H9 (cell line): Measurements from ENCODE around the gene MRM2. TPM values are rescaled to one million over a fixed set of nuclear protein-coding genes. Genes with fewer than 3 reads are reported as not detected.

Experiments
- DNase-seq: peaks from one replicate; pipeline ENCODE4 v3.0.0-alpha.2; 2017
- H2AFZ ChIP-seq: one replicate; pipeline ENCODE4 v1.6.1; 2013; ENCODE audit warnings: mild to moderate bottlenecking, low read length, control low read depth, moderate library complexity
- H2AK5ac ChIP-seq: 2 replicates; pipeline ENCODE4 v1.6.1; 2013; ENCODE audit warnings: low read length, control low read depth, mixed read lengths; ENCODE audit not compliant: insufficient read length
- H2BK120ac ChIP-seq: one replicate; pipeline ENCODE4 v1.6.1; 2013; ENCODE audit warnings: low read depth, mild to moderate bottlenecking, low read length, control low read depth, inconsistent platforms; ENCODE audit not compliant: poor library complexity, severe bottlenecking
- H2BK12ac ChIP-seq: 2 replicates; pipeline ENCODE4 v1.6.1; 2013; ENCODE audit warnings: low read length, control low read depth, mixed read lengths, low read depth; ENCODE audit not compliant: insufficient read length
- H2BK15ac ChIP-seq: 2 replicates; pipeline ENCODE4 v1.6.1; 2013; ENCODE audit warnings: low read depth, low read length, control low read depth
- H2BK20ac ChIP-seq: one replicate; pipeline ENCODE4 v1.6.1; 2013; ENCODE audit warnings: low read depth, mild to moderate bottlenecking, low read length, control low read depth, inconsistent platforms; ENCODE audit not compliant: poor library complexity, severe bottlenecking
- H2BK5ac ChIP-seq: 2 replicates; pipeline ENCODE4 v1.6.1; 2013; ENCODE audit warnings: low read length, control low read depth, mixed read lengths; ENCODE audit not compliant: insufficient read length
- H3K14ac ChIP-seq: 2 replicates; pipeline ENCODE4 v1.6.1; 2013; ENCODE audit warnings: low read length, control low read depth; ENCODE audit not compliant: insufficient read depth
- H3K18ac ChIP-seq: 2 replicates; pipeline ENCODE4 v1.6.1; 2013; ENCODE audit warnings: low read depth, mild to moderate bottlenecking, mixed read lengths, low read length, control low read depth; ENCODE audit not compliant: insufficient read length
- H3K23ac ChIP-seq: 2 replicates; pipeline ENCODE4 v1.6.1; 2013; ENCODE audit warnings: low read length, control low read depth, mixed read lengths, low read depth; ENCODE audit not compliant: insufficient read length
- H3K23me2 ChIP-seq: 2 replicates; pipeline ENCODE4 v1.6.1; 2013; ENCODE audit warnings: low read depth, mild to moderate bottlenecking, mixed read lengths, low read length, control low read depth; ENCODE audit not compliant: insufficient read length, poor library complexity, severe bottlenecking
- H3K27ac ChIP-seq: 2 replicates; pipeline ENCODE4 v1.5.1; 2013; ENCODE audit warnings: low read length, control low read depth, mixed read lengths, low read depth; ENCODE audit not compliant: insufficient read length
- H3K27me3 ChIP-seq: 2 replicates; pipeline ENCODE4 v1.6.1; 2013; ENCODE audit warnings: low read length, control low read depth, inconsistent platforms; ENCODE audit not compliant: insufficient read depth
- H3K4ac ChIP-seq: 2 replicates; pipeline ENCODE4 v1.6.1; 2013; ENCODE audit warnings: low read depth, mild to moderate bottlenecking, control low read depth, inconsistent platforms, low read length, moderate library complexity
- H3K4me1 ChIP-seq: 2 replicates; pipeline ENCODE4 v1.6.1; 2013; ENCODE audit warnings: low read length, control low read depth, inconsistent platforms; ENCODE audit not compliant: insufficient read depth
- H3K4me2 ChIP-seq: 2 replicates; pipeline ENCODE4 v1.6.1; 2013; ENCODE audit warnings: low read length, control low read depth, mixed read lengths; ENCODE audit not compliant: insufficient read length, insufficient read depth
- H3K56ac ChIP-seq: 2 replicates; pipeline ENCODE4 v1.6.1; 2013; ENCODE audit warnings: low read depth, mild to moderate bottlenecking, mixed read lengths, low read length, control low read depth; ENCODE audit not compliant: insufficient read length
- H3K79me1 ChIP-seq: 2 replicates; pipeline ENCODE4 v1.6.1; 2013; ENCODE audit warnings: low read depth, mild to moderate bottlenecking, moderate library complexity, low read length, control low read depth, inconsistent platforms; ENCODE audit not compliant: insufficient read depth, poor library complexity, severe bottlenecking
- H3K79me2 ChIP-seq: 2 replicates; pipeline ENCODE4 v1.6.1; 2013; ENCODE audit warnings: low read length, control low read depth, inconsistent platforms; ENCODE audit not compliant: insufficient read depth
- H3K9ac ChIP-seq: 2 replicates; pipeline ENCODE4 v1.6.1; 2013; ENCODE audit warnings: low read length, control low read depth, mixed read lengths; ENCODE audit not compliant: insufficient read length; ENCODE audit errors: extremely low read depth
- H3K9me3 ChIP-seq: one replicate; pipeline ENCODE4 v1.6.1; 2013; ENCODE audit warnings: low read depth, low read length, inconsistent platforms; ENCODE audit not compliant: control insufficient read depth
- H3T11ph ChIP-seq: one replicate; pipeline ENCODE4 v1.6.1; 2013; ENCODE audit warnings: mild to moderate bottlenecking, low read length, control low read depth, inconsistent platforms
- H4K20me1 ChIP-seq: one replicate; pipeline ENCODE4 v1.6.1; 2013; ENCODE audit not compliant: control insufficient read depth, insufficient read length, insufficient read depth
- H4K5ac ChIP-seq: 2 replicates; pipeline ENCODE4 v1.6.1; 2013; ENCODE audit warnings: low read depth, mild to moderate bottlenecking, mixed read lengths, low read length, control low read depth; ENCODE audit not compliant: insufficient read length
- H4K8ac ChIP-seq: replicated peaks from 2 replicates; pipeline ENCODE4 v1.6.1; 2013; ENCODE audit warnings: low read length, control low read depth, mixed read lengths, low read depth; ENCODE audit not compliant: insufficient read length
- H4K91ac ChIP-seq: 2 replicates; pipeline ENCODE4 v1.6.1; 2013; ENCODE audit warnings: low read depth, mild to moderate bottlenecking, moderate library complexity, mixed read lengths, low read length, control low read depth; ENCODE audit not compliant: insufficient read length
- H3K27ac Mint-ChIP-seq, 3 experiments: 2 replicates in 2 of 3; 3 replicates in 1 of 3; pipeline ENCODE4 v1.8.0; 2020 to 2021; ENCODE audit warnings: mixed read lengths in 3 of 3, mild to moderate bottlenecking in 1 of 3, moderate library complexity in 1 of 3
- H3K27me3 Mint-ChIP-seq: 2 replicates; pipeline ENCODE4 v1.8.0; 2021; ENCODE audit warnings: low read depth, mild to moderate bottlenecking, moderate library complexity, mixed read lengths
- H3K36me3 Mint-ChIP-seq, 3 experiments: 2 replicates in 2 of 3; 3 replicates in 1 of 3; pipeline ENCODE4 v1.8.0; 2020 to 2021; ENCODE audit warnings: low read depth in 3 of 3, mixed read lengths in 3 of 3; ENCODE audit not compliant: insufficient read depth in 1 of 3
- H3K4me1 Mint-ChIP-seq, 2 experiments: 2 replicates each; pipeline ENCODE4 v1.8.0; 2020; ENCODE audit warnings: mixed read lengths in 2 of 2
- H3K4me3 Mint-ChIP-seq, 2 experiments: 2 replicates in 1 of 2; 3 replicates in 1 of 2; pipeline ENCODE4 v1.8.0; 2020 to 2021; ENCODE audit warnings: mild to moderate bottlenecking in 2 of 2, mixed read lengths in 2 of 2, moderate library complexity in 1 of 2
- H3K9me3 Mint-ChIP-seq, 2 experiments: 2 replicates in 1 of 2; 3 replicates in 1 of 2; pipeline ENCODE4 v1.8.0; 2020; ENCODE audit warnings: mild to moderate bottlenecking in 2 of 2, mixed read lengths in 2 of 2, moderate library complexity in 1 of 2
- CTCF ChIP-seq: fragments of 200-600 bp; sonication (generic); conservative IDR thresholded peaks from 3 replicates; pipeline ENCODE4 v1.8.0; 2021; ENCODE audit warnings: antibody characterized with exemption, mild to moderate bottlenecking
- WGBS: extraction: QIAGEN DNeasy Blood & Tissue Kit; methylation state at CpG from one replicate; pipeline ENCODE4 v1.1.7; 2013; ENCODE audit warnings: missing lambda C conversion rate, low lambda C conversion rate, mixed read lengths; ENCODE audit not compliant: insufficient read length; ENCODE audit errors: extremely low coverage; 5-methylcytosine and 5-hydroxymethylcytosine counted together
- total RNA-seq: library from RNA; stranded (reverse); gene quantifications from 2 replicates; pipeline ENCODE4 v1.2.1, GENCODE V29; 2021

Gene MRM2
- total RNA-seq, 1 experiment from 2014 or later = 59.0 TPM

GRCh38 chr7:2232766-2233520 is 9.1 kb downstream of the MRM2 start, which contains the start of gene MAD1L1:
Gene MAD1L1 (minus strand): TSS chr7:2232945. CDS start chr7:2230133, 2,812 bp downstream.
- no peak within 1 kb of the TSS for H3K23ac ChIP-seq
- Mint-ChIP-seq H3K36me3 (peaks cover 25 to 60% (median 50%) of the 10 kb centered on the region in 3 experiments), H3K27me3 (no peaks in the 10 kb centered on the region), H3K9me3 (no peaks in the 10 kb centered on the region), H3K27ac (peak within 1 kb of the TSS; percentile 80 to 92 (median 91)), H3K4me1 (peaks cover 12% of the 10 kb centered on the region in 2 experiments), H3K4me3 (peak within 1 kb of the TSS; percentile 76 to 95)
- peak within 1 kb of the TSS; percentile 87 for H3K14ac ChIP-seq
- H2BK120ac ChIP-seq = no peak within 1 kb of the TSS
- H3K18ac ChIP-seq = peak within 1 kb of the TSS; percentile 67
- H2AK5ac ChIP-seq = no peak within 1 kb of the TSS
- no peak within 1 kb of the TSS for H3T11ph ChIP-seq
- peaks cover 12% of the 10 kb centered on the region for H3K79me1 ChIP-seq
- H3K56ac ChIP-seq = no peak within 1 kb of the TSS
- DNase-seq = peak; percentile 89
- peak within 1 kb of the TSS; percentile 95 for H3K4me2 ChIP-seq
- H3K4me1 ChIP-seq = no peaks in the 10 kb centered on the region
- H3K27ac ChIP-seq = peak within 1 kb of the TSS; percentile 34
- H3K4ac ChIP-seq = no peak within 1 kb of the TSS
- H3K27me3 ChIP-seq = no peaks in the 10 kb centered on the region
- no peak within 1 kb of the TSS for H4K8ac ChIP-seq
- peak within 1 kb of the TSS; percentile 32 for H2AFZ ChIP-seq
- no peak within 1 kb of the TSS for H2BK12ac ChIP-seq
- H2BK5ac ChIP-seq = no peak within 1 kb of the TSS
- H2BK15ac ChIP-seq = no peak within 1 kb of the TSS
- H4K5ac ChIP-seq = no peak within 1 kb of the TSS
- H4K91ac ChIP-seq = no peak within 1 kb of the TSS
- H2BK20ac ChIP-seq = no peak within 1 kb of the TSS
- H3K23me2 ChIP-seq = peaks cover 13% of the 10 kb centered on the region
- no peaks in the 10 kb centered on the region for H3K9me3 ChIP-seq
- WGBS = no CpG with 5 or more reads among the region's 63 CpGs
- no peaks in the 10 kb centered on the region for H4K20me1 ChIP-seq
- H3K79me2 ChIP-seq = peaks cover 5% of the 10 kb centered on the region; the same call in 1 of the 2 replicates
- TF ChIP-seq CTCF = no peak
- peak within 1 kb of the TSS; percentile 87 for H3K9ac ChIP-seq
